IMR-90 (cell line): ENCODE measurements around the gene GLUD1.

Experiments used
- BHLHE40 ChIP-seq: fragments of 150-350 bp; IDR thresholded peaks from 2 replicates; pipeline ENCODE4 v1.6.1; 2016; ENCODE audit warnings: mild to moderate bottlenecking, low read depth, low read length
- CEBPB ChIP-seq: IDR thresholded peaks from 2 replicates; pipeline ENCODE4 v1.6.1; 2012; ENCODE audit warnings: low read depth, low read length, improper control_type of control experiment
- CHD1 ChIP-seq: IDR thresholded peaks from 2 replicates; pipeline ENCODE4 v1.6.1; 2012; ENCODE audit warnings: low read depth, low read length, improper control_type of control experiment
- FOS ChIP-seq: fragments of 150-350 bp; IDR thresholded peaks from 2 replicates; pipeline ENCODE4 v1.6.1; 2016; ENCODE audit warnings: low read depth, low read length
- MAFK ChIP-seq: IDR thresholded peaks from 2 replicates; pipeline ENCODE4 v1.6.1; 2012; ENCODE audit warnings: low read depth, low read length, improper control_type of control experiment
- MAZ ChIP-seq: IDR thresholded peaks from 2 replicates; pipeline ENCODE4 v1.6.1; 2012; ENCODE audit warnings: low read depth, mild to moderate bottlenecking, low read length, improper control_type of control experiment, moderate library complexity, borderline replicate concordance
- MXI1 ChIP-seq: IDR thresholded peaks from 2 replicates; pipeline ENCODE4 v1.6.1; 2012; ENCODE audit warnings: low read depth, mild to moderate bottlenecking, low read length, moderate library complexity, borderline replicate concordance
- POLR2A ChIP-seq: IDR thresholded peaks from 2 replicates; pipeline ENCODE4 v1.6.1; 2012; ENCODE audit warnings: mild to moderate bottlenecking, low read depth, low read length
- RAD21 ChIP-seq: IDR thresholded peaks from 2 replicates; pipeline ENCODE4 v1.6.1; 2012; ENCODE audit warnings: low read length, improper control_type of control experiment
- RFX5 ChIP-seq: IDR thresholded peaks from 2 replicates; pipeline ENCODE4 v1.8.0; 2012; ENCODE audit warnings: low read depth, mild to moderate bottlenecking, low read length, moderate library complexity
- SMC3 ChIP-seq: fragments of 150-350 bp; IDR thresholded peaks from 2 replicates; pipeline ENCODE4 v1.6.1; 2016; ENCODE audit warnings: low read depth, mild to moderate bottlenecking, antibody characterized with exemption, low read length, moderate library complexity
- TF ChIP-seq, protein P1 (sequence below): conservative IDR thresholded peaks from 2 replicates; pipeline ENCODE4 v1.5.1; 2012; ENCODE audit warnings: mild to moderate bottlenecking, low read depth, low read length, improper control_type of control experiment
- TF ChIP-seq, protein P2 (sequence below): fragments of 150-350 bp; IDR thresholded peaks from 2 replicates; pipeline ENCODE4 v1.6.1; 2017; ENCODE audit warnings: mild to moderate bottlenecking, antibody characterized with exemption, low read length, low read depth

DNA sequence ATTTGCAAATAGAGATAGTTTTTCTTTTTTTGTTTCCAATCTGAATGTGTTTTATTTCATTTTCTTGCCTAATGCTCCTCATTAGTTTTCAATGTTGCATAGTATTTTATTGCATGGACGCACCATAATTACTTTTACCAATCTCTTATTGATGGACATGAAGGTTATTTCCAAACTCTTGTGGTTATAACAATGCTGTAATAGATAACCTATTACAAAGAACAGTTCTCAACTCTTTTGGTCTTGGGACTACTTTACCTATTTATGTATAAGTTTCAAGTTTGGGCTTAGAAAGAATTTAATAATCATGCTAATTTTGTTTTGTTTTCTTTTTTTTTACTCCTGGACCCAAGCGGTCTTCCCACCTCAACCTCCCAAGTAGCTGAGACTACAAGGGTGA is 7.4 kb upstream of the GLUD1 start:
- TF ChIP-seq BHLHE40 (no peak), POLR2A (no peak), SMC3 (no peak), FOS (no peak), RAD21 (no peak), CEBPB (no peak), MAZ (no peak), RFX5 (no peak), CHD1 (no peak), MAFK (no peak), MXI1 (no peak)
- TF ChIP-seq, protein P1, sequence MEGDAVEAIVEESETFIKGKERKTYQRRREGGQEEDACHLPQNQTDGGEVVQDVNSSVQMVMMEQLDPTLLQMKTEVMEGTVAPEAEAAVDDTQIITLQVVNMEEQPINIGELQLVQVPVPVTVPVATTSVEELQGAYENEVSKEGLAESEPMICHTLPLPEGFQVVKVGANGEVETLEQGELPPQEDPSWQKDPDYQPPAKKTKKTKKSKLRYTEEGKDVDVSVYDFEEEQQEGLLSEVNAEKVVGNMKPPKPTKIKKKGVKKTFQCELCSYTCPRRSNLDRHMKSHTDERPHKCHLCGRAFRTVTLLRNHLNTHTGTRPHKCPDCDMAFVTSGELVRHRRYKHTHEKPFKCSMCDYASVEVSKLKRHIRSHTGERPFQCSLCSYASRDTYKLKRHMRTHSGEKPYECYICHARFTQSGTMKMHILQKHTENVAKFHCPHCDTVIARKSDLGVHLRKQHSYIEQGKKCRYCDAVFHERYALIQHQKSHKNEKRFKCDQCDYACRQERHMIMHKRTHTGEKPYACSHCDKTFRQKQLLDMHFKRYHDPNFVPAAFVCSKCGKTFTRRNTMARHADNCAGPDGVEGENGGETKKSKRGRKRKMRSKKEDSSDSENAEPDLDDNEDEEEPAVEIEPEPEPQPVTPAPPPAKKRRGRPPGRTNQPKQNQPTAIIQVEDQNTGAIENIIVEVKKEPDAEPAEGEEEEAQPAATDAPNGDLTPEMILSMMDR, result no peak
- TF ChIP-seq, protein P2, sequence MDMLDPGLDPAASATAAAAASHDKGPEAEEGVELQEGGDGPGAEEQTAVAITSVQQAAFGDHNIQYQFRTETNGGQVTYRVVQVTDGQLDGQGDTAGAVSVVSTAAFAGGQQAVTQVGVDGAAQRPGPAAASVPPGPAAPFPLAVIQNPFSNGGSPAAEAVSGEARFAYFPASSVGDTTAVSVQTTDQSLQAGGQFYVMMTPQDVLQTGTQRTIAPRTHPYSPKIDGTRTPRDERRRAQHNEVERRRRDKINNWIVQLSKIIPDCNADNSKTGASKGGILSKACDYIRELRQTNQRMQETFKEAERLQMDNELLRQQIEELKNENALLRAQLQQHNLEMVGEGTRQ, result no peak
